Transverse colon (tissue), 4 donors: ENCODE results near the gene SERTAD3. TPM values are rescaled to one million over a fixed set of nuclear protein-coding genes. Genes with fewer than 3 reads are reported as not detected.

Experiments
- DNase-seq: peaks from one replicate; pipeline ENCODE4 v3.0.0-alpha.2; 2019
- H3K27ac ChIP-seq, 4 donors: fragments of 200-600 bp; sonication (generic); 2 replicates each; pipeline ENCODE4 v1.5.1; 2016 to 2018; ENCODE audit warnings: inconsistent platforms in 4 of 4
- H3K27me3 ChIP-seq: fragments of 200-600 bp; sonication (generic); 2 replicates; pipeline ENCODE4 v1.5.1; 2017; ENCODE audit warnings: inconsistent platforms
- H3K36me3 ChIP-seq, 4 donors: fragments of 200-600 bp; sonication (generic); 2 replicates each; pipeline ENCODE4 v1.5.1; 2017 to 2019; ENCODE audit warnings: inconsistent platforms in 4 of 4
- H3K4me1 ChIP-seq, 4 donors: fragments of 200-600 bp; sonication (generic); 2 replicates each; pipeline ENCODE4 v1.5.1; 2017 to 2020; ENCODE audit warnings: inconsistent platforms in 4 of 4
- H3K4me3 ChIP-seq, 4 donors: fragments of 200-600 bp; sonication (generic); 1 replicate in 1 of 4; 2 replicates in 3 of 4; pipeline versions ENCODE4 v1.5.1 to v1.6.1; 2017 to 2019; ENCODE audit warnings: inconsistent platforms in 4 of 4
- H3K9me3 ChIP-seq, 2 donors: fragments of 200-600 bp; sonication (generic); 2 replicates each; pipeline ENCODE4 v1.5.1; 2017 to 2019; ENCODE audit warnings: inconsistent platforms in 2 of 2
- CTCF ChIP-seq, 5 experiments: fragments of 200-600 bp in 3 of 5; fragments of 450-650 bp in 2 of 5; sonication (generic) in 3 of 5; IDR thresholded peaks; 1 replicate in 2 of 5; 2 replicates in 3 of 5; pipeline ENCODE4 v1.5.1; 2016 to 2017; ENCODE audit warnings: antibody characterized with exemption in 5 of 5, inconsistent platforms in 3 of 5, mild to moderate bottlenecking in 2 of 5, moderate library complexity in 1 of 5
- EP300 ChIP-seq: sonication (generic); formaldehyde crosslinking; IDR thresholded peaks from one replicate; pipeline ENCODE4 v1.6.1; 2017; ENCODE audit warnings: antibody characterized with exemption, low read depth
- POLR2A ChIP-seq: fragments of 450-650 bp; IDR thresholded peaks from one replicate; pipeline ENCODE4 v1.6.1; 2016; ENCODE audit warnings: antibody characterized with exemption, mild to moderate bottlenecking, moderate library complexity
- POLR2AphosphoS5 ChIP-seq, 3 donors: sonication (generic); formaldehyde crosslinking; IDR thresholded peaks; one replicate each; pipeline ENCODE4 v1.6.1; 2016; ENCODE audit warnings: antibody characterized with exemption in 3 of 3
- WGBS, 2 donors: methylation state at CpG; one replicate each; pipeline ENCODE4 v1.1.5; 2018; ENCODE audit warnings: low coverage in 1 of 2; 5-methylcytosine and 5-hydroxymethylcytosine counted together
- in situ Hi-C, 4 donors: fragments of 200-750 bp; cut with MboI; loops; one replicate each; pipeline versions ENCODE4 v1.15.0 to v1.15.1; 2017; ENCODE audit warnings: low sequenced_read_pairs in 3 of 4, low pct_ligation_motif_present in 1 of 4, low pct_unique_long_range_greater_than_20kb in 1 of 4
- intact Hi-C: fragments of 100-400 bp; cut with DNase I; formaldehyde crosslinking; loops from one replicate; pipeline ENCODE4 v1.15.1; 2023; ENCODE audit warnings: low total_unique reads
- total RNA-seq, 4 donors: library from RNA; depleted of rRNA; stranded (reverse); fragments of >200 nt; gene quantifications; one replicate each; pipeline ENCODE4 v1.1.0, GENCODE V29; 2016

SERTAD3 gene
- total RNA-seq, 4 donors from 2014 or later = 14.1 to 31.0 (median 22.2) TPM

- DNase-seq = no peak
- TF ChIP-seq POLR2A (no peak), EP300 (no peak), POLR2AphosphoS5 (IDR thresholded peaks at IDR 0.05) (no peak), CTCF (IDR thresholded peaks at IDR 0.05) (no peak)
- in situ Hi-C loops = no loop called here
Observed at GRCh38 chr19:40396886-40397567, 47.1 kb downstream of the SERTAD3 start.

GRCh38 chr19:40395956-40396355 lies 48.2 kb downstream of the SERTAD3 start:
- Histone ChIP-seq H3K4me3 (no peak overlapping the region), H3K9me3 (no peaks in the 10 kb centered on the region), H3K27ac (no peak overlapping the region), H3K4me1 (no peaks in the 10 kb centered on the region), H3K27me3 (no peaks in the 10 kb centered on the region), H3K36me3 (no peaks in the 10 kb centered on the region)
- no peak for DNase-seq
- TF ChIP-seq POLR2AphosphoS5 (IDR thresholded peaks at IDR 0.05) (no peak), CTCF (IDR thresholded peaks at IDR 0.05) (no peak), POLR2A (no peak), EP300 (no peak)
- in situ Hi-C loops (no loop called here), intact Hi-C loops (no loop called here)
- WGBS, 2 donors = 81 to 98% methylated on average over 7 to 14 of the region's 14 CpGs

More at GRCh38 chr19:40396886-40397567, 47.1 kb downstream of the SERTAD3 start:
- H3K27ac ChIP-seq = no peak overlapping the region
- H3K27me3 ChIP-seq = no peaks in the 10 kb centered on the region
- H3K9me3 ChIP-seq = no peaks in the 10 kb centered on the region
- H3K36me3 ChIP-seq = no peaks in the 10 kb centered on the region
- no peaks in the 10 kb centered on the region for H3K4me1 ChIP-seq
- 88% methylated on average over 20 of the region's 20 CpGs; no CpG with 5 or more reads in 1 of the 2 donors for WGBS, 2 donors
- intact Hi-C loops = no loop called here
- H3K4me3 ChIP-seq = no peak overlapping the region

GRCh38 chr19:40394816-40395210 lies 49.3 kb downstream of the SERTAD3 start:
- no peak for DNase-seq
- Histone ChIP-seq H3K9me3 (no peaks in the 10 kb centered on the region), H3K27me3 (no peaks in the 10 kb centered on the region), H3K36me3 (no peaks in the 10 kb centered on the region), H3K27ac (no peak overlapping the region), H3K4me3 (no peak overlapping the region), H3K4me1 (no peaks in the 10 kb centered on the region)
- in situ Hi-C loops = no loop called here
- TF ChIP-seq CTCF (IDR thresholded peaks at IDR 0.05) (no peak), EP300 (no peak), POLR2AphosphoS5 (IDR thresholded peaks at IDR 0.05) (no peak), POLR2A (no peak)
- WGBS, 2 donors = 70% methylated on average over 12 of the region's 13 CpGs; no CpG with 5 or more reads in 1 of the 2 donors
- intact Hi-C loops = no loop called here

- in situ Hi-C loops = no loop called here
- no peak for DNase-seq
- no peaks in the 10 kb centered on the region for H3K9me3 ChIP-seq
- H3K27ac ChIP-seq = no peak overlapping the region
- H3K4me1 ChIP-seq = no peaks in the 10 kb centered on the region
- no peaks in the 10 kb centered on the region for H3K36me3 ChIP-seq
- no peaks in the 10 kb centered on the region for H3K27me3 ChIP-seq
- 87 to 91% methylated on average over 3 to 40 of the region's 41 CpGs for WGBS, 2 donors
- intact Hi-C loops = no loop called here
- TF ChIP-seq POLR2AphosphoS5 (IDR thresholded peaks at IDR 0.05) (no peak), EP300 (no peak), CTCF (IDR thresholded peaks at IDR 0.05) (no peak), POLR2A (no peak)
- H3K4me3 ChIP-seq = no peak overlapping the region
Observed at GRCh38 chr19:40393894-40394815, 50.0 kb downstream of the SERTAD3 start.
